Measurements from ENCODE around the gene BMP8B.

DNA sequence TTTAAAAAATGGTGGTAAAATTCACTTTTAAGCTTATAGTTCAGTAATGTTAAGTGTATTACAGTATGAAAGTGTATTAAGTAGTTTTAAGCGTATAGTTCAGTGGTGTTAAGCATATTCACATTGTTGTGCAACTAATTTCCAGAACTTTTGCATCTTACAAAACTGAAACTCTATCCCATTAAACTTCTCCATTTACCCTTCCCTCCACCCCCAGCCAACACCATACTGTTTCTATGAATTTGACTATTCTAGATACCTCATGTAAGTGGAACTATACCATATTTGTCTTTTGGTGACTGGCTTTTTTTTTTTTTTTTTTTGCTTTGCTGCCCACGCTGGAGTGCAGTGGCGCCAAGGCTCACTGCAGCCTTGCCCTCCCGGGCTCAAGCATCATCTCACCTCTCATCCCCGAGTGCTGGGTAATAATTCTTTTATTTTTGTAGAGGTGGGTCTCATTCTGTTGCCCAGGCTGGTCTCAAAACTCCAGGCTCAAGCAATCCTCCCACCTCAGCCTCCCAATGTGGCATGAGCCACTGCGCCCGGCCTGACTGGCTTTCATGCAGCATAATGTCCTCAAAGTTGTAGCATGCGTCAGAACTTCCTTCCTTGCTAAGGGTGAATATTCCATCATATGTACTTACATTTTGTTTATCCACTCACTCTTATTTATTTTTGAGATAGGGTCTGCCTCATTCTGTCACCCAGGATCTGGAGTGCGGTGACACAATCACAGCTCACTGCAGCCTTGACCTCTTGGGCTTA, 45.1 kb upstream of the BMP8B start:
- TF ChIP-seq, protein P1, sequence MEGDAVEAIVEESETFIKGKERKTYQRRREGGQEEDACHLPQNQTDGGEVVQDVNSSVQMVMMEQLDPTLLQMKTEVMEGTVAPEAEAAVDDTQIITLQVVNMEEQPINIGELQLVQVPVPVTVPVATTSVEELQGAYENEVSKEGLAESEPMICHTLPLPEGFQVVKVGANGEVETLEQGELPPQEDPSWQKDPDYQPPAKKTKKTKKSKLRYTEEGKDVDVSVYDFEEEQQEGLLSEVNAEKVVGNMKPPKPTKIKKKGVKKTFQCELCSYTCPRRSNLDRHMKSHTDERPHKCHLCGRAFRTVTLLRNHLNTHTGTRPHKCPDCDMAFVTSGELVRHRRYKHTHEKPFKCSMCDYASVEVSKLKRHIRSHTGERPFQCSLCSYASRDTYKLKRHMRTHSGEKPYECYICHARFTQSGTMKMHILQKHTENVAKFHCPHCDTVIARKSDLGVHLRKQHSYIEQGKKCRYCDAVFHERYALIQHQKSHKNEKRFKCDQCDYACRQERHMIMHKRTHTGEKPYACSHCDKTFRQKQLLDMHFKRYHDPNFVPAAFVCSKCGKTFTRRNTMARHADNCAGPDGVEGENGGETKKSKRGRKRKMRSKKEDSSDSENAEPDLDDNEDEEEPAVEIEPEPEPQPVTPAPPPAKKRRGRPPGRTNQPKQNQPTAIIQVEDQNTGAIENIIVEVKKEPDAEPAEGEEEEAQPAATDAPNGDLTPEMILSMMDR (IDR thresholded peaks at IDR 0.05): no peak
- no peak for TF ChIP-seq POLR2A (IDR thresholded peaks at IDR 0.05)

Data from heart left ventricle (tissue), 13 donors.